GM18502 (cell line): Measurements from ENCODE around the gene DNAJC9.
"Not testable (repeated sequence)": the region's sequence is repeated elsewhere in the genome, so short reads cannot be mapped to it uniquely, and the experiment has no call there.

Source experiments
- ATAC-seq: cut with Tn5 transposase; IDR thresholded peaks from one replicate; pipeline ENCODE4 v1.9.1; 2021; ENCODE audit warnings: mild to moderate bottlenecking; ENCODE audit not compliant: unreplicated experiment, poor library complexity

Gene DNAJC9, protein sequence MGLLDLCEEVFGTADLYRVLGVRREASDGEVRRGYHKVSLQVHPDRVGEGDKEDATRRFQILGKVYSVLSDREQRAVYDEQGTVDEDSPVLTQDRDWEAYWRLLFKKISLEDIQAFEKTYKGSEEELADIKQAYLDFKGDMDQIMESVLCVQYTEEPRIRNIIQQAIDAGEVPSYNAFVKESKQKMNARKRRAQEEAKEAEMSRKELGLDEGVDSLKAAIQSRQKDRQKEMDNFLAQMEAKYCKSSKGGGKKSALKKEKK

GRCh38 chr10:73246646-73247508, at the start of gene DNAJC9:
Gene DNAJC9 (minus strand): TSS chr10:73247255. CDS start chr10:73247189, 66 bp downstream.
- ATAC-seq = peak; percentile 88

DNA sequence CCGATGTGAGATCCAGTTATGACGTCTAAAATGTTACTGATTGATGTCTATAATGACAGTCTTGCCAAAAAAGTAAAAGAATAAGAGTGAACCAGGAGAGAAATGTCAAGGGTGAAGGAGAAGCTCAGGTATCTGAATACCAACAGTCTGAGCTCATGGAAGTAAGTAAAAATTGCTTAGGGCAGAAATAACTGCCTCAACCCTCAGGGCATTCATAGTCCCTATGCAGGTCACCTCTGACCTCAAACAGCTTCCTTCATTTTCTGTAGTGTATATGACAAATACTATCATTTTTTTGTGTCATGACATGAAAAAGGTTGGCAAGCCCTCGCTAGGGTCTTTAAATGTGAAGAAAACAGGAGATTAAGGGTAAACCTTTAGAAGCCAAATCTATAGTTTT, 46.4 kb upstream of the DNAJC9 start:
- ATAC-seq = no peak

- no peak for ATAC-seq
These were observed 42.9 kb upstream of the DNAJC9 start for GRCh38 chr10:73289958-73290357.

- ATAC-seq = no peak
These were observed 40.4 kb upstream of the DNAJC9 start for GRCh38 chr10:73287441-73287840.

- ATAC-seq = no peak
These were observed 34.0 kb upstream of the DNAJC9 start for GRCh38 chr10:73281097-73281496.

DNA sequence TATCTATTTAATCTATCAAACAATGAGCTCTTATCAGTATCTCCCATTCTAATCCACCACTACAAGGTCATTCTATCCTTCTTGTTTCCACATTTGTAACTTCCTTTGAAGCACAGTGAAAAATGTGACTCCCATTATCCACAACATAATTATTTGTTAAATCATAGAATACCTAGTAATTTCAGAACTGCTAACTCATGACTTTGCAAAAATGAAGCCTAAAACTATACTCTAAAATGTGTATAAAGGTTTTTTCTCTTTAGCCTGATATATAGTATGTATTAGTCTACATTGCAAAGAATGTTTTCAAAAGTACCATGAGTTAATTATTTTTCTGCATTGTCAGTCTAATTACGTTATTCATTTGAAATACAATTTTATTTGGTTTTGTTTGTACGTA, 17.4 kb upstream of the DNAJC9 start:
- no peak for ATAC-seq

DNA sequence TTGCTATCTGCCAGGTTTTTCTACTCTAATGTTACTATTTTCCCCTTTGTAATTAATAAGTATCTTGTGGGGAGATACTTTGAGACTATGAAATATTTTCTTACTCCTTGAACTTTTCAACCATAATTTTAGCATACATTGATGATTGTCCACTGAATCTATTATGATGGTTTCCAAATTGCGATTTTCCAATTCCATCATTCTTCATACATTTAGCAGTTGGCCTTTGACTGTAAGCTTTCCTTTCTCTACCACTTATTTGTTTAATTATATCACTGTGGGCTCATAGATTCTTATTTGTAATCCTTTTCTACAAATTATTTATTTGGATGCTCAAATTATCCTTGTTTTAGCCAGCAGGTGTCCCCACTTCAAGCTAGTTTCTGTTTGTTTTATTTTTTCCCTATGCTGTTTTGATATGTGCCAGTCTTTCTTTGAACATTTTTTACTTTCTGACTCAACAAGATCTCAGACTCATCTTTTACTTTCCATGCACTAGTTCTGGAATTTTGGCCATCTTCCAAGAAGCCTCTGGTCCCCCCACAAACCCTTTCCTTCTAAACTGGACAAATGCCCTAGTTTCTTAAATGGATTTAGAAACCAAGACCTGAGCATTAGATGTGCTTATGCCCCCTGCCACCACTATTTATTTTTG, 16.8 kb upstream of the DNAJC9 start:
- no peak for ATAC-seq

- no peak for ATAC-seq
These were observed 16.0 kb upstream of the DNAJC9 start for GRCh38 chr10:73262880-73263555.

GRCh38 chr10:73262105-73262730, 15.2 kb upstream of the DNAJC9 start:
- ATAC-seq = no peak

GRCh38 chr10:73261362-73261995, 14.4 kb upstream of the DNAJC9 start:
- ATAC-seq = no peak

GRCh38 chr10:73258612-73259011, 11.6 kb upstream of the DNAJC9 start:
- ATAC-seq = not testable (repeated sequence)

- no peak for ATAC-seq
These were observed 6.1 kb upstream of the DNAJC9 start for GRCh38 chr10:73253225-73253555.

- ATAC-seq = peak; percentile 79
These were observed 5.6 kb upstream of the DNAJC9 start, which contains the start of gene MRPS16 for GRCh38 chr10:73252445-73253224. Gene MRPS16 (minus strand): TSS chr10:73252644. CDS start chr10:73252482, 162 bp downstream.

GRCh38 chr10:73251683-73252444, 4.8 kb upstream of the DNAJC9 start:
- no peak for ATAC-seq

DNA sequence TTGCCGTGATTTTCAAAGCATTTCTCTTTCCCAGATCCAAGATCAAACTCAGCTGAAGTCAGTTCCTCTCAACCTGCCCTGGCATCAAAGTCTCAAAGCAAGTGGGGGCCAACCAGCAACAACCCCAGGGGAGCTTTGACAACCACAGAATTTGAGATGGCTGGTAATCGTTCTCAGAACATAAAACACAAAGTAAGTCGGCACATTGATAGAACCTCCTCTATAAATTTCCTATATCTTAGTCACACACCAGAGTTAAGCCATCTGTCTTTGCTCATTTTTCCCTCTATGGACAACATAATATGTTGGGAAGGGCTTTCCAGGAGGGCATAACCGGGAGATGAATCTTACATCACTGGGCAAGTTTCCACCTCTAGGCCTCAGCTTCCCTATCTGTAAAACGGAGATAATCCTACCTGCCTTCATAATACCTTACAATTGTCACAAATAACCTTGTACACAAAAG, 1.2 kb upstream of the DNAJC9 start:
- ATAC-seq = no peak

GRCh38 chr10:73247509-73248258, 629 bp upstream of the DNAJC9 start:
- no peak for ATAC-seq

- no peak for ATAC-seq
These were observed 771 bp downstream of the DNAJC9 start for GRCh38 chr10:73246322-73246645.
